ENCODE measurements around the gene AUTS2.

Gene AUTS2

GRCh38 chr7:69605070-69605469, 6.8 kb downstream of the AUTS2 start:
- H3K79me2 ChIP-seq (ENCODE audit: insufficient read depth, low read length), result peaks cover 100% of the 10 kb centered on the region

DNA sequence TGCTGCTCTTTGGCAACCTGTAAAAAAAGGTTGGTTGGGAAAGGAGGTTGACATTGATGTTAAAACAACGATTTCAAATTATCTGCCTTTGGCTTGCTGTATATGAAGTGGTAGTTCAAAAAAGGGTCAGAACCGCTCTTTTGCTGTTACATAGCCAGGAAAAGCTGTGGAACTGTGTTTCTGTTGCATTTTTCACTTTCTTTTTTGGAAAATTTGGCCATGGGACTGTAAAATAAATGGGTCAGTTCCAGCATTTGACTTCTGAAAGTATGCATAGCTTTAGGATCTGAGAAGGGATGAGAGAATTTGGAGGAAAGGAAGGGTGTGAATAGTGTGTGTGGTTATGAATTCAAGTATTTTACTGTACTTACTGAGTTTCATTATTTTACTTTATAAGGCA, 7.3 kb downstream of the AUTS2 start:
- H3K27me3 ChIP-seq (ENCODE audit: insufficient read depth, low read length), result no peaks in the 10 kb centered on the region
- H3K4me1 ChIP-seq (ENCODE audit: insufficient read depth, low read length, severe bottlenecking), result peaks cover 96% of the 10 kb centered on the region
- TF ChIP-seq, protein P1, sequence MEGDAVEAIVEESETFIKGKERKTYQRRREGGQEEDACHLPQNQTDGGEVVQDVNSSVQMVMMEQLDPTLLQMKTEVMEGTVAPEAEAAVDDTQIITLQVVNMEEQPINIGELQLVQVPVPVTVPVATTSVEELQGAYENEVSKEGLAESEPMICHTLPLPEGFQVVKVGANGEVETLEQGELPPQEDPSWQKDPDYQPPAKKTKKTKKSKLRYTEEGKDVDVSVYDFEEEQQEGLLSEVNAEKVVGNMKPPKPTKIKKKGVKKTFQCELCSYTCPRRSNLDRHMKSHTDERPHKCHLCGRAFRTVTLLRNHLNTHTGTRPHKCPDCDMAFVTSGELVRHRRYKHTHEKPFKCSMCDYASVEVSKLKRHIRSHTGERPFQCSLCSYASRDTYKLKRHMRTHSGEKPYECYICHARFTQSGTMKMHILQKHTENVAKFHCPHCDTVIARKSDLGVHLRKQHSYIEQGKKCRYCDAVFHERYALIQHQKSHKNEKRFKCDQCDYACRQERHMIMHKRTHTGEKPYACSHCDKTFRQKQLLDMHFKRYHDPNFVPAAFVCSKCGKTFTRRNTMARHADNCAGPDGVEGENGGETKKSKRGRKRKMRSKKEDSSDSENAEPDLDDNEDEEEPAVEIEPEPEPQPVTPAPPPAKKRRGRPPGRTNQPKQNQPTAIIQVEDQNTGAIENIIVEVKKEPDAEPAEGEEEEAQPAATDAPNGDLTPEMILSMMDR (IDR thresholded peaks at IDR 0.05; ENCODE audit: low read length), result no peak
- H3K27ac ChIP-seq (ENCODE audit: low read depth, low read length, poor library complexity, severe bottlenecking), result no peak overlapping the region
- no peaks in the 10 kb centered on the region; the same call in 1 of the 2 replicates for H3K36me3 ChIP-seq (ENCODE audit: insufficient read depth, low read length)
- H3F3A ChIP-seq (ENCODE audit: insufficient read depth, low read length), result no peaks in the 10 kb centered on the region; the same call in 1 of the 2 replicates
- no peak overlapping the region for H3K4me3 ChIP-seq (ENCODE audit: low read depth, low read length, poor library complexity, severe bottlenecking)
- H3K79me2 ChIP-seq (ENCODE audit: insufficient read depth, low read length), result peaks cover 100% of the 10 kb centered on the region
- 0 out of 2 replicates have a peak, but pooled peaks cover 2% of the 10 kb centered on the region for H4K20me1 ChIP-seq (ENCODE audit: insufficient read depth, low read length)
- no peak overlapping the region for H2AFZ ChIP-seq (ENCODE audit: low read length)
- H3K4me2 ChIP-seq (ENCODE audit: low read length), result peak overlapping the region; percentile 82; the same call in 1 of the 2 replicates
- H3K9me2 ChIP-seq (ENCODE audit: low read depth, low read length), result no peaks in the 10 kb centered on the region
- H3K9me3 ChIP-seq (ENCODE audit: low read length), result no peaks in the 10 kb centered on the region
- no peak overlapping the region for H3K9ac ChIP-seq (ENCODE audit: low read length)

More at GRCh38 chr7:69605070-69605469, 6.8 kb downstream of the AUTS2 start:
- Histone ChIP-seq H3K4me3 (ENCODE audit: low read depth, low read length, poor library complexity, severe bottlenecking) (no peak overlapping the region), H3K4me1 (ENCODE audit: insufficient read depth, low read length, severe bottlenecking) (peaks cover 91% of the 10 kb centered on the region), H3K36me3 (ENCODE audit: insufficient read depth, low read length) (no peaks in the 10 kb centered on the region; the same call in 1 of the 2 replicates), H3K9me2 (ENCODE audit: low read depth, low read length) (no peaks in the 10 kb centered on the region), H2AFZ (ENCODE audit: low read length) (no peak overlapping the region), H3K27ac (ENCODE audit: low read depth, low read length, poor library complexity, severe bottlenecking) (no peak overlapping the region), H3K9ac (ENCODE audit: low read length) (no peak overlapping the region; the same call in 1 of the 2 replicates), H3F3A (ENCODE audit: insufficient read depth, low read length) (no peaks in the 10 kb centered on the region; the same call in 1 of the 2 replicates), H4K20me1 (ENCODE audit: insufficient read depth, low read length) (0 out of 2 replicates have a peak, but pooled peaks cover 2% of the 10 kb centered on the region), H3K4me2 (ENCODE audit: low read length) (peak overlapping the region; percentile 82; the same call in 1 of the 2 replicates), H3K9me3 (ENCODE audit: low read length) (no peaks in the 10 kb centered on the region), H3K27me3 (ENCODE audit: insufficient read depth, low read length) (no peaks in the 10 kb centered on the region)
- no peak for TF ChIP-seq EZH2 (IDR thresholded peaks at IDR 0.05; ENCODE audit: borderline replicate concordance, low read length)
- TF ChIP-seq, protein P1 (IDR thresholded peaks at IDR 0.05; ENCODE audit: low read length), result no peak

GRCh38 chr7:69608049-69608448, 9.8 kb downstream of the AUTS2 start:
- Histone ChIP-seq H3K4me3 (ENCODE audit: low read depth, low read length, poor library complexity, severe bottlenecking) (no peak overlapping the region), H3K27me3 (ENCODE audit: insufficient read depth, low read length) (no peaks in the 10 kb centered on the region), H2AFZ (ENCODE audit: low read length) (no peak overlapping the region), H3K9me3 (ENCODE audit: low read length) (no peaks in the 10 kb centered on the region), H3K9ac (ENCODE audit: low read length) (no peak overlapping the region), H4K20me1 (ENCODE audit: insufficient read depth, low read length) (peaks cover 8% of the 10 kb centered on the region; the same call in 1 of the 2 replicates), H3K4me1 (ENCODE audit: insufficient read depth, low read length, severe bottlenecking) (peaks cover 99% of the 10 kb centered on the region), H3K4me2 (ENCODE audit: low read length) (peak overlapping the region; percentile 30; the same call in 1 of the 2 replicates), H3K27ac (ENCODE audit: low read depth, low read length, poor library complexity, severe bottlenecking) (no peak overlapping the region), H3K79me2 (ENCODE audit: insufficient read depth, low read length) (peaks cover 100% of the 10 kb centered on the region), H3K36me3 (ENCODE audit: insufficient read depth, low read length) (no peaks in the 10 kb centered on the region; the same call in 1 of the 2 replicates), H3F3A (ENCODE audit: insufficient read depth, low read length) (no peaks in the 10 kb centered on the region), H3K9me2 (ENCODE audit: low read depth, low read length) (no peaks in the 10 kb centered on the region)
- TF ChIP-seq EZH2 (IDR thresholded peaks at IDR 0.05; ENCODE audit: borderline replicate concordance, low read length), result no peak
- TF ChIP-seq, protein P1 (IDR thresholded peaks at IDR 0.05; ENCODE audit: low read length), result no peak

Measured in OCI-LY1 (cell line).